Suprapubic skin (tissue), 4 donors: Measurements from ENCODE around the gene PUS3. TPM values are rescaled to one million over a fixed set of nuclear protein-coding genes. Genes with fewer than 3 reads are reported as not detected.
"Not testable (repeated sequence)": the region's sequence is repeated elsewhere in the genome, so short reads cannot be mapped to it uniquely, and the experiment has no call there.

Source experiments
- DNase-seq, 2 donors: peaks; one replicate each; pipeline ENCODE4 v3.0.0-alpha.2; 2019; ENCODE audit warnings: low spot score in 2 of 2
- H3K27ac ChIP-seq: fragments of 200-600 bp; sonication (generic); one replicate; pipeline ENCODE4 v1.5.1; 2019
- H3K27me3 ChIP-seq: fragments of 200-600 bp; sonication (generic); one replicate; pipeline ENCODE4 v1.5.1; 2019
- H3K36me3 ChIP-seq: fragments of 200-600 bp; sonication (generic); one replicate; pipeline ENCODE4 v1.5.1; 2019
- H3K4me1 ChIP-seq: fragments of 200-600 bp; sonication (generic); one replicate; pipeline ENCODE4 v1.5.1; 2019
- H3K4me3 ChIP-seq: fragments of 200-600 bp; sonication (generic); one replicate; pipeline ENCODE4 v1.5.1; 2019; ENCODE audit warnings: mild to moderate bottlenecking
- H3K9me3 ChIP-seq: fragments of 200-600 bp; sonication (generic); one replicate; pipeline ENCODE4 v1.5.1; 2019
- CTCF ChIP-seq, 2 donors: fragments of 200-600 bp in 1 of 2; fragments of 450-650 bp in 1 of 2; sonication (generic) in 1 of 2; IDR thresholded peaks; one replicate each; pipeline ENCODE4 v1.5.1; 2016 to 2019; ENCODE audit warnings: antibody characterized with exemption in 2 of 2, mild to moderate bottlenecking in 1 of 2, moderate library complexity in 1 of 2
- EP300 ChIP-seq: sonication (generic); formaldehyde crosslinking; IDR thresholded peaks from one replicate; pipeline ENCODE4 v1.6.1; 2017; ENCODE audit warnings: antibody characterized with exemption
- POLR2A ChIP-seq, 2 donors: fragments of 450-650 bp; IDR thresholded peaks; one replicate each; pipeline ENCODE4 v1.6.1; 2017; ENCODE audit warnings: antibody characterized with exemption in 2 of 2, mild to moderate bottlenecking in 2 of 2, moderate library complexity in 2 of 2
- POLR2AphosphoS5 ChIP-seq, 3 donors: sonication (generic); formaldehyde crosslinking; IDR thresholded peaks; one replicate each; pipeline ENCODE4 v1.6.1; 2017; ENCODE audit warnings: antibody characterized with exemption in 3 of 3
- WGBS: methylation state at CpG from one replicate; pipeline ENCODE4 v1.1.5; 2018; 5-methylcytosine and 5-hydroxymethylcytosine counted together
- total RNA-seq, 4 donors: library from RNA; depleted of rRNA; stranded (reverse); fragments of >200 nt; gene quantifications; one replicate each; pipeline ENCODE4 v1.1.0, GENCODE V29; 2016

PUS3 gene
- total RNA-seq, 4 donors from 2014 or later: 6.0 to 14.9 (median 10.6) TPM

GRCh38 chr11:125916683-125917347 is 13.8 kb upstream of the PUS3 start:
- Histone ChIP-seq H3K9me3 (no peaks in the 10 kb centered on the region), H3K4me1 (no peaks in the 10 kb centered on the region), H3K27me3 (peaks cover 9% of the 10 kb centered on the region), H3K4me3 (no peak overlapping the region), H3K27ac (no peak overlapping the region), H3K36me3 (no peaks in the 10 kb centered on the region)
- no peak for DNase-seq
- no peak for TF ChIP-seq POLR2AphosphoS5 (IDR thresholded peaks at IDR 0.05)
- no peak for TF ChIP-seq POLR2A (IDR thresholded peaks at IDR 0.05)
- no peak for TF ChIP-seq EP300
- TF ChIP-seq CTCF (IDR thresholded peaks at IDR 0.05): no peak
- 90% methylated on average over 12 of the region's 12 CpGs for WGBS

GRCh38 chr11:125914601-125915000 is 11.6 kb upstream of the PUS3 start:
- not testable (repeated sequence) for DNase-seq, H3K27ac ChIP-seq, H3K36me3 ChIP-seq, H3K27me3 ChIP-seq, H3K9me3 ChIP-seq, H3K4me1 ChIP-seq, H3K4me3 ChIP-seq
- 89% methylated on average over 3 of the region's 3 CpGs for WGBS

GRCh38 chr11:125910226-125910849 is 7.3 kb upstream of the PUS3 start:
- Histone ChIP-seq H3K9me3 (no peaks in the 10 kb centered on the region), H3K27ac (no peak overlapping the region), H3K36me3 (no peaks in the 10 kb centered on the region), H3K4me1 (no peaks in the 10 kb centered on the region), H3K4me3 (no peak overlapping the region), H3K27me3 (peaks cover 11% of the 10 kb centered on the region)
- TF ChIP-seq CTCF (IDR thresholded peaks at IDR 0.05) (no peak), POLR2A (IDR thresholded peaks at IDR 0.05) (no peak), POLR2AphosphoS5 (IDR thresholded peaks at IDR 0.05) (no peak), EP300 (no peak)
- 69% methylated on average over 8 of the region's 8 CpGs for WGBS
- DNase-seq: no peak

GRCh38 chr11:125904678-125905077 is 1.7 kb upstream of the PUS3 start:
- Histone ChIP-seq H3K4me1 (peaks cover 25% of the 10 kb centered on the region), H3K9me3 (no peaks in the 10 kb centered on the region), H3K4me3 (peak overlapping the region; percentile 56), H3K27me3 (peaks cover 29% of the 10 kb centered on the region), H3K36me3 (peaks cover 4% of the 10 kb centered on the region), H3K27ac (no peak overlapping the region)
- WGBS: 73% methylated on average over 7 of the region's 11 CpGs
- TF ChIP-seq CTCF (IDR thresholded peaks at IDR 0.05) (no peak), POLR2A (IDR thresholded peaks at IDR 0.05) (no peak), POLR2AphosphoS5 (IDR thresholded peaks at IDR 0.05) (no peak), EP300 (no peak)
- DNase-seq: no peak

GRCh38 chr11:125903711-125904659 is 979 bp upstream of the PUS3 start, which contains the start of gene DDX25:
DDX25 (plus strand) TSS chr11:125904508; CDS start chr11:125904518, 10 bp downstream.
- 5% methylated on average over 34 of the region's 81 CpGs for WGBS
- no peak for TF ChIP-seq CTCF (IDR thresholded peaks at IDR 0.05)
- no peak for TF ChIP-seq EP300
- no peak for TF ChIP-seq POLR2A (IDR thresholded peaks at IDR 0.05)
- TF ChIP-seq POLR2AphosphoS5 (IDR thresholded peaks at IDR 0.05): no peak
- peaks cover 25% of the 10 kb centered on the region for H3K4me1 ChIP-seq
- peaks cover 29% of the 10 kb centered on the region for H3K27me3 ChIP-seq
- H3K4me3 ChIP-seq: peak within 1 kb of the TSS; percentile 56
- H3K27ac ChIP-seq: no peak within 1 kb of the TSS
- no peak for DNase-seq
- H3K9me3 ChIP-seq: no peaks in the 10 kb centered on the region
- H3K36me3 ChIP-seq: peaks cover 10% of the 10 kb centered on the region
